HG02973 (cell line): ENCODE data around the gene UBN1.
"Not testable (repeated sequence)": the region's sequence is repeated elsewhere in the genome, so short reads cannot be mapped to it uniquely, and the experiment has no call there.

ENCODE experiments used
- ATAC-seq: cut with Tn5 transposase; IDR thresholded peaks from one replicate; pipeline ENCODE4 v1.9.1; 2021; ENCODE audit warnings: moderate library complexity; ENCODE audit not compliant: unreplicated experiment

The UBN1 gene

GRCh38 chr16:4925293-4925607 is 78.0 kb downstream of the UBN1 start:
- no peak for ATAC-seq

DNA sequence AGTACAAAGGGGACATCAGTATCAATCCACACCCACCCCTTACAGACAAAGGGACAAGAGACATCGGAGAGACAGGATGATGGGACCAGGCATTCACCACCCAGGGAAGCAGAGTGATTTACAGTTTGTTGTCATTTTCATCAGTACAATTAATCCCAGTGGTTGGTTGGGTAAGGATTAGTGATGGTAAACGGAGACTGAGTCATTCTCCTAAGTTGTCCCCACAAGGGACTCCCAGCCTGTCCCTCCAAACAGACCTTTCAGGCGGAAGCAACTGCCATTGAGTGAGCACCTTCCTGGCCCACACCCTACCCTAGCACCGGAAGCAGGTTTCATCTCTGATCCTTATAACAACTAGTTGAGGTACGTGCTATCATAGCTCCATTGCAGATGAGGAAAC is 78.5 kb downstream of the UBN1 start:
- ATAC-seq: no peak

DNA sequence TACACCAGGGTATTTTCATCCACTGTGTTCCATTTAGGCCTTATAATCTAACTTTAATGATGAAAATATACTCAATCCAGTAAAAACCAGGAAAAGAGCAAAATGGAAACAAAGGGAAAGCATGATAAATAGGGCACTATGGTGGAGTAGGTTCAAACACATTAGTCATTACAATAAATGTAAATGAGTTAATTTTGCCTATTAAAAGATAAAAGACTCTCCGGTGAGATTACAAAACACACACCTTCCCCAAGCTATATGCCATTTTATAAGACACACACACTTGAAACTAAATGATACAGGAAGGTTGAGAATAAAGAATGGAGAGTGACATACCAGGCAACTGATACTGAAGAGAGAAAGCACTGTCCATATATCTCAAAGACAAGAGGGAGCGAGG is 79.6 kb downstream of the UBN1 start:
- no peak for ATAC-seq

- ATAC-seq: no peak
These were observed 80.4 kb downstream of the UBN1 start for GRCh38 chr16:4927661-4928060.

- no peak for ATAC-seq
These were observed 80.9 kb downstream of the UBN1 start for GRCh38 chr16:4928227-4928626.

GRCh38 chr16:4929619-4930018 is 82.3 kb downstream of the UBN1 start:
- not testable (repeated sequence) for ATAC-seq

DNA sequence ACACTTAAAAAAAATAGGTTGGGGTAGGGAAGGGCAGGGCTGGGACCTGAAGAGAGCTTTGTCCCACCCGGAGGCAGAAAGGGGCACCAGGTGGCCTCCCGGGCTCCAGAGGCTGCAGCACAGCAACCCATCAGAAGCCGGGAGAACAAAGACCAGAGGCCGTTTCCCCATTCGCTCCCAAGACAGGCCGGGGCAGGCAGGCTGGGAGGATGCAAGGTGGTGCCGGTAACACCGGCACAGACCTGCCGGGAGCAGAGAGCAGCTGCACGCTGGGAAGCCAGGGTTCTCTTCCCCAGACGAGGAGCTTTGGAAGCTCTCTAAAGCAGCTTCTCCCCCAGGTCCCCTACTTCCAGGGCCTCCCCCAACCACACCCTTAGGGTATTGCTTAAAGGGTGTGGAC is 84.1 kb downstream of the UBN1 start:
- ATAC-seq: no peak
